Measurements from ENCODE around the gene SNRNP35.
"Not testable (repeated sequence)": the region's sequence is repeated elsewhere in the genome, so short reads cannot be mapped to it uniquely, and the experiment has no call there.

The SNRNP35 gene, protein sequence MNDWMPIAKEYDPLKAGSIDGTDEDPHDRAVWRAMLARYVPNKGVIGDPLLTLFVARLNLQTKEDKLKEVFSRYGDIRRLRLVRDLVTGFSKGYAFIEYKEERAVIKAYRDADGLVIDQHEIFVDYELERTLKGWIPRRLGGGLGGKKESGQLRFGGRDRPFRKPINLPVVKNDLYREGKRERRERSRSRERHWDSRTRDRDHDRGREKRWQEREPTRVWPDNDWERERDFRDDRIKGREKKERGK

DNA sequence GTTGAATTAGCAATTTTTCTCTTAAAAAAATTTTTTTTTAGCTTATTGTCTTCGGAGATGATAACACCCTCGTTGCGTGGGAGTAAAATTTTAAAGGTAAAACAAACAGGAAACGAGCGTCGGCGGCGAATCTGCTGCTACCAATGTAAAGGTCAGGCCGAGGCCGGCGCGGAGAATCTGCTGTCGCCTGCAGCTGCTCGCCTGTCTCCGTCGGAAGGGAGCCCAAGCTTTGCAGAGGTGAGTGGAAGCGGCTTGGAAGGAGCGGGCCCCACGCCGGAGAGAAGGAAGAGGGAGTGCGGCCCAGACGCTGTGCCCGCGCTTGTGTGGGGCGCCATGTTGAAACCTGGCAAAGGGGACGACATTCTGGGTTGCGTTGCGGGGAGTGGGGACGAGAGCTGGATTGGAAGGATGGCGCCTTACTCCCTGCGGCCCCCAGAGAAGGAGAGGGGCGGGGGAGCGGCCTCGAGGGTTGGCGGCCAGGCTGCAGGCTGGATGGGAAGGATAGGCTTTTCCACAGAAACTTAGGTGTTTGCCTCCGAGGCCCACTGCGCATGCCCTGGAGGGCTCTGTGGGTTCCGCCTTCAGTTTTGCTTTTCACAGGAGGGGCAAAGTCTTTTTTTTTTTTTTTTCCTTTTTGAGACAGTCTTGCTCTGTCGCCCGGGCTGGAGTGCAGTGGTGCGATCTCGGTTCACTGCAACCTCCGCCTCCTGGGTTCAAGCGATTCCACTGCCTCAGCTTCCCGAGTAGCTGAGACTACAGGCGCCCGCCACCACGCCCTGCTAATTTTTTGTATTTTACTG lies at the start of gene SNRNP35:
TSS of gene SNRNP35 (plus strand) at position 160 of the 800 bp plus-strand sequence. CDS start 7,402 bp downstream, outside the sequence.
- DNase-seq (ENCODE audit: low read depth in 2 of 3, low spot score in 2 of 3): peak; percentile 63 to 72 (median 68)

DNA sequence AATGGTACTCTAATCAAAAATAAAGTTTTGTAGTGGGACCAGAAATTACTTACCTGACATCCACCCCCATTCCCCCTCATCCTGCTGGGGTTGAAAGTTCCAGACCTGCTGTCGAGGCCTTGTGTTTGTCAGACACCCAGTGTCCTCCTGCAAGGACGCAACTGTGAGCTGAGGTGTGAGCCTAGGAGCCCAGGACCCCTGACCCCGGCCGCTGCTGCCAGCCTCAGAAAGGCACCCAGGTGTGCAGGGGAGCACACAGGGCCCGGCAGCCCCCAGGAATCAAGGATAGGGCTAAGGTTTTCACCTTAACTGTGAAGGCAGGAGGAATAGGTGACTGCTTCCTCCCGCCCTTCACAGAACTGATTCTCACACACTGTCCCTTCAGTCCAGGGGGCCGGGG lies 49.3 kb upstream of the SNRNP35 start:
- DNase-seq (ENCODE audit: low read depth in 2 of 3, low spot score in 2 of 3): not testable (repeated sequence)

DNA sequence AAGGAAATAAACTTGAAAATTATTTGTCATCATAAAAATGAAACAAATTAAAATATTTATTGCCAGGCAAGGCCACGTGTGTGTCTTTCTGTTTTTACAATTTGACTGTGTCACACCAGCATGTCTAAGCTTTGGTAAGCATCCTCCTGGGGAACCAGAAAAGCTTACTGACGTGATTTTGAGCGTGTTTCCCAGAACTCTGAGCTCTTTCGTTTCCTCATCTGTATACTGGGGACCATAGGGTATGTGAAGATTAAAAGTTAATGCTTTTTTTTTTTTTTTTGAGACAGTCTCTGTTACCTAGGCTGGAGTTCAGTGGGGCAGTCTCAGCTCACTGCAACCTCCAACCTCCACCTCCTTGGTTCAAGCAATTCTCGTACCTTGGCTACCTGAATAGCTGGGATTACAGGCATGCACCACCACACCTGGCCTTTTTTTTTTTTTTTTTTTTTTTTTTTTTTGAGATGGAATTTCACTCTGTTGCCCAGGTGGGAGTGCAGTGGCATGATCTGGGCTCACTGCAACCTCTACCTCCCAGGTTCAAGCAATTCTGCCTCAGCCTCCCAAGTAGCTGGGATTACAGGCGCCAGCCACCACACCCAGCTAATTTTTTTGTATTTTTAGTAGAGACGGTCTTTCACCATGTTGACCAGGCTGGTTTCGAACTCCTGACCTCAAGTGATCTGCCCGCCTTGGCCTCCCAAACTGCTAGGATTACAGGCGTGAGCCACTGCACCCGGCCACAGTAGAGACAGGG lies 48.5 kb upstream of the SNRNP35 start:
- DNase-seq (ENCODE audit: low read depth in 2 of 3, low spot score in 2 of 3): not testable (repeated sequence)

DNA sequence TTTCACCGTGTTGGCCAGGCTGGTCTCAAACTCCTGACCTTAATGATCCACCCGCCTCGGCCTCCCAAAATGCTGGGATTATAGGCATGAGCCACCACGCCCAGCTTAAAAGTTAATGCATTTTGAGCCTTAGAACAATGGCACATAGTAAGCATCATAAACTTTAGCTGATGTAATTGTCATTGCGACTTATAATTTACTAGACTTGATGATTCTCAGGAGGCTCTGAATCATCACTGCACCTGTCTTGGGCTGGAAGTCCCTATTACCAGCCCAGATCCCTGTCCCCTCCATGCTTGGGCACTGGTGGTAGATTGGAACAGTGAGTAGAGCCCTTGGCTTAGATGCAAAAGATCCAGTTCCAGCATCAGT lies 47.9 kb upstream of the SNRNP35 start:
- DNase-seq (ENCODE audit: low read depth in 2 of 3, low spot score in 2 of 3): no peak

DNA sequence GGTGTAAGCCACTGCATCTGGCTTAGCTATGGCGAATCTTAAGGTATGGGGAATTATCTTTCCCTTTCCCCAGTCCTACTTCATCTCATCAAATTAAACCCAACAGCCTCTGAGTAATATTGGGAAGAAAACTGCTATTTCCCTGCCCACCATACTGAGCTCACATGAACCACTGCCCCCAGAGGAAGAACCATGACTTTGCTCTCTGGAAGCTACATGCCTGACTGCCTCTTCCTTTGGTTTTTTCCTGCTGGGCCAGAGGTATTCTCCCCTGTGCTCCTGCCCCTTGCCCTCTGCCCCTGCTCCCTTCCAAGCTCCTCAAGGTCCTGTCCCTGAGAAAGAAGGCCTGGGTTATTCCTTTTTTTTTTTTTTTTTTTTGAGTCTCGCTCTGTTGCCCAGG lies 36.6 kb upstream of the SNRNP35 start:
- DNase-seq (ENCODE audit: low read depth in 2 of 3, low spot score in 2 of 3): no peak

DNA sequence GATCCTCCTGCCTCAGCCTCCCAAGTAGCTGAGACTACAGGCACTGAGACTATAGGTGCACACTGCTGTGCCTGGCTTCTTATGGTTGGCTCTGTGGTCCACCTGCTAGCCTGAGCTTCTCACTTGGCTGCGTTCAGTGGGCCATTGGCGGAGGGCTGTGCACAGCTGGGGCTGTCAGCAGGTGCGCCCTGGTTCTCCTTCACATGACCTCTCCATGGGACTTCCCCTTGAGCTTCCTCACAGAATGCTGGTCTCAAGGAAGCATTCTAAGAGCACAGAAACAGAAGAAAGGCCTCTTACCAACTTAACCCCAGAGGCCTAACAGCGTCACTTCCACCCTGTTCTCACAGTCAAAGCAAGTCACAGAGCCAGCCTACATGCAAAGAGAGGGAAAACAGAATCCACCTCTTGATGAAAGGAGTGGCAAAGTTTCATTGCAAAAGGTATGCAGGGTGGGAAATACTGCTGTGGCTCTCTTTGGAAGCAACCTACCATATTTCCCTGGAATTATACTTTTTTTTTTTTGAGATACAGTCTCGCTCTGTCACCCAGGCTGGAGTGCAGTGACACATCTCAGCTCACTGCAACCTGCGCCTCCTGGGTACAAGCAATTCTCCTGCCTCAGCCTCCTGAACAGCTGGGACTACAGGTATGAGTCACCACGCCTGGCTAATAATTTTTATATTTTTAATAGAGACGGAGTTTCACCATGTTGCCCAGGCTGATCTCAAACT lies 30.7 kb upstream of the SNRNP35 start:
- DNase-seq (ENCODE audit: low read depth in 2 of 3, low spot score in 2 of 3): no peak

DNA sequence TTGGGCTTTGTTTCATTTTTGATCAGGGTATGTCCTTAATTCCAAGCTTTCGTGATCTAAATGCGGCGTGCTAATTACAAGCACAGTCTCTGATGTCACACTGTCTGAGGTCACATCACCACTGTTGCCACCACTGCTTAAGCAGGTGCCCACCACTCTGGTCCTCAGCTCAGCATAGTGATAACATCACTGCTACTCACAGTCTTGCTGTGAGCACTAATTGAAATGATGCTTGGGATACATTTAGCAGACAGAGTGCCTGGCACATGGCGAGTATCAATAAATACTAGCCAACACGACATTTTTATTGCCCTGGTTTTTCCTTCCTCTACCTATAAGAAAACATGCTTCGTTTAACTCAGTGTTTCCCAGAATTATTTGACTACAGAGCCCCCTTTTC lies 29.3 kb upstream of the SNRNP35 start:
- no peak for DNase-seq (ENCODE audit: low read depth in 2 of 3, low spot score in 2 of 3)

DNA sequence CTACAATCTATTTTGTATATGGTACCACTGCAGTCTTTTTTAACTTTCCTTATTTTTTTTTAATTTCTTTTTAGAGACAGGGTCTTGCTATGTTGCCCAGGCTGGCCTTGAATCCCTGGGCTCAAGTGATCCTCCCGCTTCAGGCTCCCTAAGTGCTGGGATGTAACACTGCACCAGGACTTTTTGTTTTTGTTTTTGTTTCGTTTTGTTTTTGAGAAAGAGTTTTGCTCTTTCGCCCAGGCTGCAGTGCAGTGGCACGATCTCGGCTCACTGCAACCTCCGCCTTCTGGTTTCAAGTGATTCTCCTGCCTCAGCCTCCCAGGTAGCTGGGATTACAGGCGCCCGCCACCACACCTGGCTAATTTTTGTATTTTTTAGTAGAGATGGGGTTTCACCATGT lies 28.8 kb upstream of the SNRNP35 start:
- not testable (repeated sequence) for DNase-seq (ENCODE audit: low read depth in 2 of 3, low spot score in 2 of 3)

DNA sequence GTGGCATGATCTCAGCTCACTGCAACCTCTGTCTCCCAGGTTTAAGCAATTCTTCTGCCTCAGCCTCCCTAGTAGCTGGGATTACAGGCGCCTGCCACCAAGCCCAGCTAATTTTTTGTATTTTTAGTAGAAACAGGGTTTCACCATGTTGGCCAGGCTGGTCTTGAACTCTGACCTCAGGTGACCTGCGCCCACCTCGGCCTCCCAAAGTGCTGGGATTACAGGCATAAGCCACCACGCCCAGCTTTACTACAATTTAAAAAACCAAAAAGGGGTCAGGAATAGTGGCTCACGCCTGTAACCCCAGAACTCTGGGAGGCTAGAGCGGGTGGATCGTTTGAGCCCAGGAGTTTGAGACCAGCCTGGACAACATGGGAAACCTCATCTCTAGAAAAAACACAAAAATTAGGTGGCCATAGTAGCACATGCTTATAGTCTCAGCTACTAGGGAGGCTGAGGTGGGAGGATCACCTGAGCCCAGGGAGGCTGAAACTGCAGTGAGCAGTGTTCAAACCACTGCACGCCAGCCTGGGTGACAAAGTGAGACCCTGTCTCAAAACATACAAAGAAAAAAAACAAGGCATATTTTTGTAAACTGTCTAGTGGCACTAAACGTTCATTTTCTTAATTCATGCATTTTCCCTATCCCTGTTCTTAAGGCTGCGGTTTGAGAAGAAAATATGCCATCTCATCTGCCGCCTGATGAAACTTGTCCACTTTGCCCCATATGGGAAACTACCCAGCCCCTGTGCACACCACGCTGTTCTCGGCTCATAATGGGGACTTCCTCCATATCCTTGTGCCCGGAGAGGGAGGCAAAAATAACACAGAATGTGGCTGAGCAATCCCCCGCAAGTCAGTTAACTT lies 25.8 kb upstream of the SNRNP35 start:
- DNase-seq (ENCODE audit: low read depth in 2 of 3, low spot score in 2 of 3): not testable (repeated sequence)

DNA sequence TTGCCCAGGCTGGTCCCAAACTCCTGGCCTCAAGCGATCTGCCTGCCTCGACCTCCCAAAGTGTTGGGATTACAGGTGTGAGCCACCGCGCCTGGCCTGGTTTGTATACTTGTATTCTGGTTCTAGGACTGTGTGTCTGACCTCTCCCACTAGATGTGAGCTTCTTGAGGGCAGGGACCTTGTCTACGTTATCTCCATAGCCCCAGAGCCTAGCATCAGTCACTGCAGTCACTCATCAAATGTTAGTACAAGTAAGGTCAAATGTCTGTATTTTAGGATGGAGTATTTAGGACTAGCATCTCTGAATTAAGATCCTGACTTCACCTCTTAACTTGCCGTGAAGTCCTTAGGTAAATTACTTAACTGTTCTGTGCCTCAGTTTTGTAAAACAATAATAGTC lies 24.3 kb upstream of the SNRNP35 start:
- DNase-seq (ENCODE audit: low read depth in 2 of 3, low spot score in 2 of 3): no peak

DNA sequence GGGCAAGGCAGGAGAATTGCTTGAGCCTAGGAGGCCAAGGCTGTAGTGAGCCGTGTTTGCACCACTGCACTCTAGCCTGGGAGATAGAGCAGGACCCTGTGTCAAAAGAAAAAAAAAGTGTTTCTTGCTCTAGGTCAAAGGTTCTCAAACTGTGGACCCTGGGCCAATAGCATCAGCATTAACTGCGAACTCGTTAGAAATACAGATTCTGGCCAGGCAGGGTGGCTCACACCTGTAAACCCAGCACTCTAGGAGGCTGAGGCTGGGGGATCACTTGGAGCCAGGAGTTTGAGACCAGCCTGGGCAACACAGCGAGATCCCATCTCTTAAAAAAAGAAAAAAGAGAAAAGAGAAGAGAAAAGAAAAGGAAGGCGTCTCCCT lies 22.3 kb upstream of the SNRNP35 start:
- no peak for DNase-seq (ENCODE audit: low read depth in 2 of 3, low spot score in 2 of 3)

DNA sequence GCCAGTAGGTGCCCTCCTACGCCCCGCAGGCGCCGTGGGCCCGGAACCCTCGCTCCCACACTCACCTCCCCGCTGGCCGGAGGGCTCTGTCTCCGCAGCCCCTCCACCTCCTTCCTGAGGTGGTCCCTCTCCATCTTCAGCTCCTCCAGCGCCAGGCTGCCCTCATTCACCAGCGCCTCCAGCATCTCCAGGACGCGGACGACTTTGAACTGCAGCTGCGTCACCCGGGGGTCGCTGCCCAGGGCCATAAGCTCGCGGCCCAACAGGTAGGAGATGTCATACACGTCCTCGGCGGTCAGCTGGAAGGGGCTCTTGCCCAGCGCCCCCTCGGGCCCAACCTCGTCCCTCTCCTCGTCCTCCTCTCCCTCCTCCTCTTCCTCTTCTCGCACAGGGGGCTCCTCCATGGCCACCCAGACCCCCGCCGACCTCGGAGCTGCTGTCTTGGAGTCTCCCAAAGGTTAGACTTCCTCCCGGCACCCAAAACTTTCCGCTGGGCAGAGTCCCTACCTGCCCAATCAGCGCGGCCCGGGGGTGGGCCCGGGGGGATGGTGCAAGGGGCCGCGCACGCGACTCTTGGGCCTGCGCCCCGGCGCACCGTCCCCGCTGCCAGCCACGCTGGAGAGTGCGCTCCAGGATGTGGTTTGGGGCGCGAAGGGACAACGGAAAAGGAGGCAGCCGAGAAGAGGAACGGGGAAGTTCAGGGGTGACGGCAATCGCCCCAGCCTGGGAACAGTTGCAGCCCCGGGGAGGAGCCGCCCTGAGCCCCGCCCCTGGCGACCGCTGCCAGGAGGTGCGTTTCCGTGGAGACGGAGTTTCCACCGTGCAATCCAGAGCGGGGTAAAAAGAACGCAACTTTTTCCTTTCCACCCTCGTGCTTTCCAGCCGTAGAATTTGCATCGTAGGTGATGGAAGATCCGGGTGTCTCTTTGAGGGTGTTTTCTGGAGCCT lies 21.6 kb upstream of the SNRNP35 start, which contains the start of gene RILPL2:
TSS of gene RILPL2 (minus strand) at position 668 of the 948 bp plus-strand sequence. CDS start at position 404, 264 bp downstream.
- peak; percentile 75 to 92 (median 80) for DNase-seq (ENCODE audit: low read depth in 2 of 3, low spot score in 2 of 3)

DNA sequence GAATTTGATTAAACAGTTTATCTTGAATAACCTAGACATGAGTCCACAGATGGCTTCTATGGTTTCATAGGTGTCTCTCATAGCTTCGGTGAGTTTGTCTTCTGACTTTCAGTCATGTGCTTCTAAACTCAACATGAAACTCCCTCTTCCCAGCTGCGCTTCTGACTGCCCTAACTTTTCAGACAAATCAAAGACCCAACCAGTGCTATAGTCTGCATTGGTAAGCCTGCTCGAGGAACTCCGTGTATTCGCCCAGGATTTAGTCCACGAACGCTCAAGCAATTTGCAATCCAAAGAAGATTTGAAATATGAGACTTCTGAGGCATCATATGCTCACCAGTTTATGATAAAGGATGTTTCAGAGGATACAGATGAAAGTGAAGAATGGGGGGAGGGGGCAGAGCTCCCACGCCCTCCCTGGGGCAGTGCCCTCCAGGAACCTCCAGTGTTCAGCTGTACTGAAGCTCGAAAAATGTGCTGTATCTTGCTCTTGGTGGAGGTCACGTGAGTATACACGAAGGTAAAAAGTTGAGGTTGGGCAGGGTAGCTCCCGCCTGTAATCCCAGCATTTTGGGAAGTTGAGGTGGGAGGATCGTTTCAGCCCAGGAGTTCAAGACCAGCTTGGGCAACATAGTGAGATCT lies 16.3 kb upstream of the SNRNP35 start:
- DNase-seq (ENCODE audit: low read depth in 2 of 3, low spot score in 2 of 3): no peak

DNA sequence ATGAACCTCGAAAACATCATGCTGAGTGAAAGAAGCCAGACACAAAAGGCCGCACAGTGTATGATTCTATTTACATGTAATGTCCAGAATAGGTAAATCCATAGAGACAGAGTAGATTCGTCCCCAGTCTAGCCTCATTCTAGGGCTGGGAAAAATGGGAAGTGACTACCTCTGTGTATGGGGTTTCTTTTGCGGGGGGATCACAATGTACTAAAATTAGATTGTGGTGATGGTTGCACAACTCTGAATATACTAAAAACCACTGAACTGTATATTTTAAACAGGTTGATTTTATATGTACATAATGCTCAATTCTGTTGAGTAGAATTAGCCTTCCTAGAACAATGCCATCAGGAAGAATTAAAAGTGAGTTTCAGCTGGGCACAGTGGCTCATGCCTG lies 15.2 kb upstream of the SNRNP35 start:
- DNase-seq (ENCODE audit: low read depth in 2 of 3, low spot score in 2 of 3): no peak

DNA sequence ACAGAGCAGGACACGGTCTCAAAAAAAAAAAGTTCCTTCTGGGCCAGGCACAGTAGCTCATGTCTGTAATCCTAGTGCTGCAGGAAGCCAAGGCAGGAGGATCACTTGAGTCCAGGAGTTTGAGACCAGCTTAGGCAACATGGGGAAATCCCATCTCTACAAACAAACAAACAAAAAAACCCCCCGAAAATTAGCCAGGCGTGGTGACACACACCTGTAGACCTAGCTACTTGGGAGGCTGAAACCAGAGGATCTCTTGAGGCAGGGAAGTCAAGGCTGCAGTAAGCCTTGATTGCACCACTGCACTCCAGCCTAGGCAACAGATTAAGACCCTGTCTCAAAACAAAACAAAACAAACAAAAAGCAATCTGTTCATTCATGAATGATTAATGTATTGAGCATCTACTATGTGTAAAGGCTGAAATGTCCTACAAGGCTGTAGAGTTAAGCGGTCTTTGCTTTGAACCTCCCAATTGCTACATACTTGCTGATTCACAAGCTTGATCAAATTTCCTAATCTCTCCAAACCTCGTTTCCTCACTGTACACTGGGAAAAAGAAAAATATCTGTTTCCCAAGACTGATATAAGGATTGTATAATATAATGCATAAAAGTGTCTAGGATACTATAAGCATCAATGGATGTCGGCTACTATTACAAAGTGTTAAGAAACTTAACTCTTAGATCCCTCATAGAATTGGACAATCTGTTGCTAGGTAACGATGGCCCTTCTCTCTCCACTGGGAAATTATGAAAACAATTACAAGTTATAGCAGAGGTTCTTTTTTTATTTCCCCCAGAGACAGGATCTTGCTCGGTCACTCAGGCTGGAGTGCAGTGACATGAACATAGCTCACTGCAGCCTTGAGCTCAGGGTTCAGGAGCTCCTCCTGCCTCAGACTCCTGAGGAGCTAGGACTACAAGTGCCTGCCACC lies 13.6 kb upstream of the SNRNP35 start:
- DNase-seq (ENCODE audit: low read depth in 2 of 3, low spot score in 2 of 3): no peak

DNA sequence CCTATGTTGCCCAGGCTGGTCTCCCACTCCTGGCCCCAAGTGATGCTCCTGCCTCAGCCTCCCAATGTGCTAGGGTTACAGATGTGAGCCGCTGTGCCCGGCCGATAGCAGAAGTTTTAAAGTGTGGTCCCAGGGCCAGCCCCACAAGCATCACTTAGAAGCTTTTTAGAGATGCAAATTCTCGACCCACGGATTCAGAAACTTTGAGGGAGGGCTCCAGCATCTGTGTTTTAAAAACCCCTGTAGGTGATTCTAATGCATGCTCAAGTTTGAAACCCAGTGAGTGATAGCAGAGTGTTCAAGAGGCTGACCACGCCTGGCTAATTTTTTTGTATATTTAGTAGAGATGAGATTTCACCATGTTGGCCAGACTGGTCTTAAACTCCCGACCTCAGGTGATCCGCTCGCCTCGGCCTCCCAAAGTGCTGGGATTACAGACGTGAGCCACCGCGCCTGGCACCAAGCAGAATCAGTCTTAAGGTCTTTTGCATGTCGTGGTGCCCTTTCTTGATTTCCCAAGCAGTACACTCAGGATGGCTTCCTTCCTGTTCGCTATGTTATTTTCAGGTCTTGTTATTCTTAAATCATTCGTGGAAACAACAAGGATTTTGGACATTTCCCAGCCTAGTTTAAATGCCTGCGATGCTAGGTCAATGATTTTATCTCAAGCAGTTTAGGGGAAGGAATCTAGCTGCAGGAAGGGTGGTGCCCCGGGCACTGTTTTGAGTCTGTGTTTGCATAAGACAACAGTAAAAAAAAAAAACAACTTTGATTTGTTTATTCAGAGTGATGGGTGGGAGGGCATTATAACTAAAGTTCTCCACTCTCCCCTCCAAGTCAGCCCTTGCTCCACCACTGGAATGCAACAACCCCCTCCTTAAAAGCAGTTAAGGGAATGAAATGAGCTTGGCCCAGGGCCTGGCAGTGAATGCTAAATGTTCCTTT lies 12.3 kb upstream of the SNRNP35 start:
- DNase-seq (ENCODE audit: low read depth in 2 of 3, low spot score in 2 of 3): no peak

All from activated CD8-positive, alpha-beta memory T cell treated with anti-CD3 and anti-CD28 coated beads for 48 hours (primary cell).